NCI-H2107 treated with DMSO at 0.1 percent for 48 hours (cell line): Measurements from ENCODE around the gene CSRP1.
"Not testable (repeated sequence)": the region's sequence is repeated elsewhere in the genome, so short reads cannot be mapped to it uniquely, and the experiment has no call there.

Experiments
- DNase-seq: peaks from one replicate; lab custom pipeline; 2025; ENCODE audit not compliant: unreplicated experiment; lab: John Stamatoyannopoulos, UW

CSRP1 gene

GRCh38 chr1:201506557-201507359 is at the start of gene CSRP1:
Gene CSRP1, minus strand, starts transcription at chr1:201507123. Its CDS starts 10,820 bp downstream, at chr1:201496303.
- DNase-seq: peak; percentile 64

DNA sequence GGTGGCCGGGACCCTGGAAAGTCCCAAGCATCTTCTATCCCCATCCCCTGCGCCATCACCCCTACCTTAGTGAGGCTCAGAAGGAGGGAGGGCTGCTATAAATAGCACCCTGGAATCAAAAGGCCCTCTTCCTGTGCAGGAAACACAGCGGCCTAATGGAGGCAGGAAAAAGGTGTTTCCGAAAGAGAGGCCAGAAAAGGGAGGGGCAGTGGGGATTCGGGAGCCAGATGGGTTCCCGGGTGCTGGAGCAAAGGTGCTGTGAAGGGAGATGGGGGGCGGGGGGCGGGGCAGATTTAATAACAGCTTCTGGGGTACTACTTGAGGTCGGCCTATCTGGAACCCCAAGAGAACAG is 48.6 kb upstream of the CSRP1 start:
- DNase-seq: no peak

DNA sequence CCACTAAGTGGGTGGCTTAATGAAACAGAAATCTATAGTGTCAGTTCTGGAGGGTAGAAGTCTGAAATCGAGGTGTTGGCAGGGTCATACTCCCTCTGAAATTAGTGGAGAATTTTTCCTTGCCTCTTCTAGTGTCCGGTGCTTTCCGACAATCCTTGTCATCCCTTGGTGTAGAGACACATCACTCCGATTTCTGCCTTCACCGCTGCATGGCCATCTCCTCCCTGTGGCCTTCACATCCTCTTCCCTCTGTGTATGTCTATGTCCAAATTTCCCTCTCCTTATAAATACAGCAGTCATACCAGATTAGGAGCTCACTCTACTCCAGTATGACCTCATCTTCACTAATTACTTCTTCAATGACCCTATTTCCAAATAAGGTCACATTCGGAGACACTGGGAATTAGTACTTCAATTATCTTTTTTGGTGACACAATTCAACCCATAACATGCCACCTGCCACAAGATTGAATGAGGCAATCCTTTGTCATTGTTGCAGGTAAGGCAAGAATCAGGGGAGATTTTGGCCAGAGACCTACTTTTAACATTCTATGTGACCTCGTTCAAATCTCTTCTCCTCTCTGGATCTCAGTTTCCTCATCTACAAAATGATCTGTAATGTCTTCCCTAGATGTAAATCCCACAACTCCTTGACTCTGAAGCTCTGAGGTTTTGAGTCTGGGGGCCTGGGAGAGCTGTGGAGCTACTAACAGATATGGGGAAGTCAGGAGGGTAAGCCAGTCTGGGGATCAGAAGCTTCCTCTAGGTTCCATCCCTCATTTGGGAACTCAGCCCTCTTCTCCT is 48.1 kb upstream of the CSRP1 start:
- DNase-seq: no peak

DNA sequence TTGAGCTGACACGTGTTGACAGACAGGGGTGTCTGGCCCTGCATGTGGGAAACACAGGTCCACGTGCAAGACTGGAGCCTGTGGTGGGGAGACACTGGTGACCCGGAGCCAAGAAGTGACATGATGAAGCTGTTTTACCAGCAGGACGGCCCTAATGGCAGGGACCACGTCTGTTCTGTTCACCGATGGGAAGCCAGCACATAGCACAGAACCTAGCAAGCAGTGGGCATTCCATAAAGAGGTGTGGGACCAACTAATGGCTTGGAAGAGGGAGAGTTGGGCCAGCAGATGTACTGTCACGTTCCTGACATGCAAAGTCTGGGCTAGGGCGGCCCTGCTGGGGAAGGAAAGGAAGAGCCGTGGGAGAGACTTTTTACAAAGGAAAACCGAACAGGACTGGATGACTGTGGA is 47.3 kb upstream of the CSRP1 start:
- no peak for DNase-seq

- DNase-seq: no peak
Measured at GRCh38 chr1:201553496-201554189, 46.7 kb upstream of the CSRP1 start.

DNA sequence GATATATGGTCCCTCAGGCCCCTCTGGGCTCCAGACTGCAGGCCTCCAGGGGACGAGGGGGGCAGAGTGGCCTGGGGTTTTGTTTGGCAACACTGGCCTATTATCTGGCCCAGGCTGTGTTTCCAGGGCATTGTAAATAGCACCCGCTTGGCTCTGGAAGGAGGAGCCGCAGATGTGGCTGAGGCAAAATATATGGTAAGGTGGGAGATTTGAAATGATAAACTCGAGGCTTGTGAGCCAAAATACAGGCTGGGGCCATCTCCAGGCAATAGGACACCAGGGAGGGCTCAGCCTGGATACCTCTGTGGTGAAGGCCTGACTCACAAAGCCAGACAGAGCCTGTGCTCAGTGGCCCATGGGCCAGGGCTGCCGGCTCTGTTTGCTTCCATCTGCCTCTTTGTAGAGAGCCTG is 46.0 kb upstream of the CSRP1 start:
- DNase-seq: no peak

- DNase-seq: no peak
Measured at GRCh38 chr1:201551877-201552731, 45.2 kb upstream of the CSRP1 start.

GRCh38 chr1:201551096-201551495 is 44.2 kb upstream of the CSRP1 start:
- DNase-seq: no peak

DNA sequence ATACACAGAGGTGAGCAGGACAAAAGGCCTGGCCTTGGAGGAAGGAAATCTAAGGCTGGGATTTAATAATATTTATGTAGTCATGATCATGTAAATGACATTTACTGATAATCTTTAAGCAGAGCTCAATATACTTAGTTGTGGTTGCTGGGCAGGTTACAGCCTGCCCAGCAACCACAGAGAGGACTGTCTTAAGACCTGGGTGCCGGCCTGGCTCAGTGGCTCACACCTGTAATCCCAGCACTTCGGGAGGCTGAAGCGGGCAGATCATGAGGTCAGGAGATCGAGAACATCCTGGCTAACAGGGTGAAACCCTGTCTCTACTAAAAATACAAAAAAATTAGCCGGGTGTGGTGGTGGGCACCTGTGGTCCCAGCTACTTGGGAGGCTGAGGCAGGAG is 42.6 kb upstream of the CSRP1 start:
- DNase-seq: not testable (repeated sequence)

- DNase-seq: peak; percentile 34
Measured at GRCh38 chr1:201545851-201546492, 39.0 kb upstream of the CSRP1 start.

GRCh38 chr1:201544710-201545109 is 37.8 kb upstream of the CSRP1 start:
- no peak for DNase-seq

- no peak for DNase-seq
Measured at GRCh38 chr1:201543871-201544642, 37.1 kb upstream of the CSRP1 start.

- DNase-seq: no peak
Measured at GRCh38 chr1:201542309-201543035, 35.5 kb upstream of the CSRP1 start.

DNA sequence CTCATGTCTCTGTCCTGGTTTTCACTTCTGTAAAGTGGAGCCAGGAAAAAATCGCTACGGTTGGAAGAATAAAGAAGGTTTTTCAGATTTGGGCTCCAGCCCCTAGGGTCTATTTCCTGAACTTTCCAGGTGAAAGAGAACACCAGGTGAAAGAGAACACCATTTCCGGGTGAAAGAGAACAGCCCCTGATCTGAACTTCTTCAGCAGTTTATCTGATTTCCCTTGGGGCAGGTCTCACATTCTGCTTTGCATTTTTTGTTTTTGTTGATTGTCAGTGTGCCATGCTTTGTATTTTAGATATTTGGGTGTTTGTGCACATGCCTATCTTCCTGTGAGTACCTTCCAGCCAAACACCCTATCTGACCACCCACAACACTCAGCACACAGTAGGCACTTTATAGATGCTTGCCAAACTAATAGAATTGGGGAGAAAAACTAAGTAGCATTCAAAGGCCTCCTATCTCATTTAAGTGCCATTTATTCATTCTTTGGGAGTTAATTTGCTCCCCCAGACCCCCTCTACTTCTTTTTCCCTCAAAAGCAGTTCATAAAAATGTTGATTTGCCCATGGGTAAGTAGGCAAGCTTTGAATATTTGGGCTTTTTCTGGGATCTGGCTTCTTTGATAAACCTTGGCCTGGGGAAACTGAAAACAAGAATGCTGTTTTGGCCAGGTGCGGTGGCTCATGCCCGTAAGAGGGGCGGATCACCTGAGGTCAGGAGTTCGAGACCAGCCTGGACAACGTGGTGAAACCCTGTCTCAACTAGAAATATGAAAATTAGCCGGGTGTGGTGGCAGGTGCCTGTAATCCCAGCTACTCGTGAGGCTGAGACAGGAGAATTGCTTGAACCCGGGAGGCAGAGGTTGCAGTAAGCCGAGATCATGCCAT is 34.2 kb upstream of the CSRP1 start:
- peak; percentile 77 for DNase-seq

GRCh38 chr1:201539561-201540431 is 32.9 kb upstream of the CSRP1 start:
- peak; percentile 84 for DNase-seq

- no peak for DNase-seq
Measured at GRCh38 chr1:201538612-201539551, 32.0 kb upstream of the CSRP1 start, which contains the start of gene NAV1. Gene NAV1, plus strand, starts transcription at chr1:201539127. Its CDS starts 83,758 bp downstream, at chr1:201622885.
